IMR-90 (cell line): Measurements from ENCODE around the gene TPD52L2.
"Not testable (repeated sequence)": the region's sequence is repeated elsewhere in the genome, so short reads cannot be mapped to it uniquely, and the experiment has no call there.

Source experiments
- CEBPB ChIP-seq: IDR thresholded peaks from 2 replicates; pipeline ENCODE4 v1.6.1; 2012; ENCODE audit warnings: low read depth, low read length, improper control_type of control experiment
- CTCF ChIP-seq: conservative IDR thresholded peaks from 2 replicates; pipeline ENCODE4 v1.5.1; 2012; ENCODE audit warnings: mild to moderate bottlenecking, low read depth, low read length, improper control_type of control experiment
- MAFK ChIP-seq: IDR thresholded peaks from 2 replicates; pipeline ENCODE4 v1.6.1; 2012; ENCODE audit warnings: low read depth, low read length, improper control_type of control experiment
- NFE2L2 ChIP-seq: fragments of 150-350 bp; IDR thresholded peaks from 2 replicates; pipeline ENCODE4 v1.6.1; 2016; ENCODE audit warnings: low read depth, mild to moderate bottlenecking, low read length
- POLR2A ChIP-seq: IDR thresholded peaks from 2 replicates; pipeline ENCODE4 v1.6.1; 2012; ENCODE audit warnings: mild to moderate bottlenecking, low read depth, low read length
- RFX5 ChIP-seq: IDR thresholded peaks from 2 replicates; pipeline ENCODE4 v1.8.0; 2012; ENCODE audit warnings: low read depth, mild to moderate bottlenecking, low read length, moderate library complexity
- USF2 ChIP-seq: fragments of 150-350 bp; IDR thresholded peaks from 2 replicates; pipeline ENCODE4 v1.6.1; 2017; ENCODE audit warnings: mild to moderate bottlenecking, antibody characterized with exemption, low read length, low read depth
- TF ChIP-seq, protein P1 (sequence below): fragments of 150-350 bp; IDR thresholded peaks from 2 replicates; pipeline ENCODE4 v1.6.1; 2016; ENCODE audit warnings: low read depth, mild to moderate bottlenecking, low read length, moderate library complexity, borderline replicate concordance

DNA sequence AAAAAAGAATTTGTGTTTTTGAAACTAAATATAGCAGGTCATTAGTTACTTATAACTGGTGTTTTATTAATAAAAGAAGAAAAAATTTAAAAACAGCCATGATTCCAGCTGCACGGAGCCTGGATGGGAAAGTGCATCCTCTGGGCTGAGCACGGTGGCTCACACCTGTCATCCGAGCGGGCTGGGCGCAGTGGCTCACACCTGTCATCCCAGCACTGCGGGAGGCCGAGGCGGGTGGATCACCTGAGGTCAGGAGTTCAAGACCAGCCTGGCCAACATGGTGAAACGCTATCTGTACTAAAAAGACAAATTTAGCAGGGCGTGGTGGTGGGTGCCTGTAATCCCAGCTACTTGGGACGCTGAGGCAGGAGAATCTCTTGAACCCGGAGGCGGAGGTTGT is 15.8 kb downstream of the TPD52L2 start:
- TF ChIP-seq, protein P1, sequence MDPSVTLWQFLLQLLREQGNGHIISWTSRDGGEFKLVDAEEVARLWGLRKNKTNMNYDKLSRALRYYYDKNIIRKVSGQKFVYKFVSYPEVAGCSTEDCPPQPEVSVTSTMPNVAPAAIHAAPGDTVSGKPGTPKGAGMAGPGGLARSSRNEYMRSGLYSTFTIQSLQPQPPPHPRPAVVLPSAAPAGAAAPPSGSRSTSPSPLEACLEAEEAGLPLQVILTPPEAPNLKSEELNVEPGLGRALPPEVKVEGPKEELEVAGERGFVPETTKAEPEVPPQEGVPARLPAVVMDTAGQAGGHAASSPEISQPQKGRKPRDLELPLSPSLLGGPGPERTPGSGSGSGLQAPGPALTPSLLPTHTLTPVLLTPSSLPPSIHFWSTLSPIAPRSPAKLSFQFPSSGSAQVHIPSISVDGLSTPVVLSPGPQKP = not testable (repeated sequence)
- TF ChIP-seq CTCF, NFE2L2, CEBPB, RFX5, USF2, POLR2A, MAFK: not testable (repeated sequence)
